ENCODE measurements around the gene P2RY12.

P2RY12 gene

GRCh38 chr3:151379083-151379734, 5.3 kb downstream of the P2RY12 start:
- Mint-ChIP-seq H3K9me3 (no peaks in the 10 kb centered on the region), H3K4me3 (no peak overlapping the region)

GRCh38 chr3:151377768-151378385, 6.7 kb downstream of the P2RY12 start:
- no peak overlapping the region for H3K27ac Mint-ChIP-seq

More at GRCh38 chr3:151379083-151379734, 5.3 kb downstream of the P2RY12 start:
- H3K36me3 Mint-ChIP-seq (ENCODE audit: low read depth), result no peaks in the 10 kb centered on the region
- no peak overlapping the region for H3K27ac Mint-ChIP-seq
- H3K4me1 Mint-ChIP-seq (ENCODE audit: low read depth), result peaks cover 9% of the 10 kb centered on the region
- H3K27me3 Mint-ChIP-seq, result no peaks in the 10 kb centered on the region

GRCh38 chr3:151372063-151372820, 12.3 kb downstream of the P2RY12 start:
- H3K4me1 Mint-ChIP-seq (ENCODE audit: low read depth), result no peaks in the 10 kb centered on the region
- no peak overlapping the region for H3K27ac Mint-ChIP-seq
- no peaks in the 10 kb centered on the region for H3K9me3 Mint-ChIP-seq

More at GRCh38 chr3:151377768-151378385, 6.7 kb downstream of the P2RY12 start:
- H3K9me3 Mint-ChIP-seq, result no peaks in the 10 kb centered on the region
- H3K36me3 Mint-ChIP-seq (ENCODE audit: low read depth), result no peaks in the 10 kb centered on the region
- H3K27me3 Mint-ChIP-seq, result no peaks in the 10 kb centered on the region
- no peak overlapping the region for H3K4me3 Mint-ChIP-seq
- peaks cover 3% of the 10 kb centered on the region for H3K4me1 Mint-ChIP-seq (ENCODE audit: low read depth)

GRCh38 chr3:151371526-151371925, 13.0 kb downstream of the P2RY12 start:
- Mint-ChIP-seq H3K4me3 (no peak overlapping the region), H3K4me1 (ENCODE audit: low read depth) (no peaks in the 10 kb centered on the region), H3K27me3 (no peaks in the 10 kb centered on the region), H3K36me3 (ENCODE audit: low read depth) (no peaks in the 10 kb centered on the region), H3K9me3 (no peaks in the 10 kb centered on the region), H3K27ac (no peak overlapping the region)

More at GRCh38 chr3:151372063-151372820, 12.3 kb downstream of the P2RY12 start:
- no peaks in the 10 kb centered on the region for H3K36me3 Mint-ChIP-seq (ENCODE audit: low read depth)
- no peak overlapping the region for H3K4me3 Mint-ChIP-seq
- H3K27me3 Mint-ChIP-seq, result no peaks in the 10 kb centered on the region

GRCh38 chr3:151367448-151367847, 17.1 kb downstream of the P2RY12 start:
- H3K9me3 Mint-ChIP-seq, result no peaks in the 10 kb centered on the region
- H3K36me3 Mint-ChIP-seq (ENCODE audit: low read depth), result no peaks in the 10 kb centered on the region
- no peak overlapping the region for H3K27ac Mint-ChIP-seq
- no peaks in the 10 kb centered on the region for H3K4me1 Mint-ChIP-seq (ENCODE audit: low read depth)
- no peaks in the 10 kb centered on the region for H3K27me3 Mint-ChIP-seq
- no peak overlapping the region for H3K4me3 Mint-ChIP-seq

- no peak overlapping the region for H3K4me3 Mint-ChIP-seq
- H3K4me1 Mint-ChIP-seq (ENCODE audit: low read depth), result no peaks in the 10 kb centered on the region
- no peaks in the 10 kb centered on the region for H3K36me3 Mint-ChIP-seq (ENCODE audit: low read depth)
- H3K27me3 Mint-ChIP-seq, result no peaks in the 10 kb centered on the region
- no peak overlapping the region for H3K27ac Mint-ChIP-seq
- no peaks in the 10 kb centered on the region for H3K9me3 Mint-ChIP-seq
Measured at GRCh38 chr3:151366993-151367392, 17.6 kb downstream of the P2RY12 start.

- H3K4me1 Mint-ChIP-seq (ENCODE audit: low read depth), result no peaks in the 10 kb centered on the region
- H3K9me3 Mint-ChIP-seq, result no peaks in the 10 kb centered on the region
- no peaks in the 10 kb centered on the region for H3K27me3 Mint-ChIP-seq
- no peak overlapping the region for H3K27ac Mint-ChIP-seq
- no peak overlapping the region for H3K4me3 Mint-ChIP-seq
- no peaks in the 10 kb centered on the region for H3K36me3 Mint-ChIP-seq (ENCODE audit: low read depth)
Measured at GRCh38 chr3:151362751-151363174, 21.8 kb downstream of the P2RY12 start.

- no peaks in the 10 kb centered on the region for H3K36me3 Mint-ChIP-seq (ENCODE audit: low read depth)
- H3K27ac Mint-ChIP-seq, result no peak overlapping the region
- peaks cover 5% of the 10 kb centered on the region for H3K27me3 Mint-ChIP-seq
- no peak overlapping the region for H3K4me3 Mint-ChIP-seq
- no peaks in the 10 kb centered on the region for H3K9me3 Mint-ChIP-seq
- H3K4me1 Mint-ChIP-seq (ENCODE audit: low read depth), result peaks cover 3% of the 10 kb centered on the region
Measured at GRCh38 chr3:151357463-151357850, 27.1 kb downstream of the P2RY12 start.

- peaks cover 5% of the 10 kb centered on the region for H3K27me3 Mint-ChIP-seq
- H3K4me3 Mint-ChIP-seq, result no peak overlapping the region
- H3K9me3 Mint-ChIP-seq, result no peaks in the 10 kb centered on the region
- H3K36me3 Mint-ChIP-seq (ENCODE audit: low read depth), result no peaks in the 10 kb centered on the region
- peaks cover 8% of the 10 kb centered on the region for H3K4me1 Mint-ChIP-seq (ENCODE audit: low read depth)
- H3K27ac Mint-ChIP-seq, result no peak overlapping the region
Measured at GRCh38 chr3:151356794-151357462, 27.6 kb downstream of the P2RY12 start.

- H3K9me3 Mint-ChIP-seq, result no peaks in the 10 kb centered on the region
- peaks cover 17% of the 10 kb centered on the region for H3K27me3 Mint-ChIP-seq
- H3K27ac Mint-ChIP-seq, result no peak overlapping the region
- H3K36me3 Mint-ChIP-seq (ENCODE audit: low read depth), result no peaks in the 10 kb centered on the region
- no peak overlapping the region for H3K4me3 Mint-ChIP-seq
- H3K4me1 Mint-ChIP-seq (ENCODE audit: low read depth), result peaks cover 26% of the 10 kb centered on the region
Measured at GRCh38 chr3:151351648-151352047, 32.9 kb downstream of the P2RY12 start.

- Mint-ChIP-seq H3K27me3 (peaks cover 17% of the 10 kb centered on the region), H3K9me3 (no peaks in the 10 kb centered on the region), H3K4me3 (no peak overlapping the region), H3K27ac (no peak overlapping the region), H3K36me3 (ENCODE audit: low read depth) (no peaks in the 10 kb centered on the region), H3K4me1 (ENCODE audit: low read depth) (peaks cover 29% of the 10 kb centered on the region)
Measured at GRCh38 chr3:151351219-151351618, 33.3 kb downstream of the P2RY12 start.

- Mint-ChIP-seq H3K9me3 (no peaks in the 10 kb centered on the region), H3K36me3 (ENCODE audit: low read depth) (no peaks in the 10 kb centered on the region), H3K27ac (no peak overlapping the region), H3K27me3 (peaks cover 17% of the 10 kb centered on the region), H3K4me1 (ENCODE audit: low read depth) (peaks cover 33% of the 10 kb centered on the region), H3K4me3 (no peak overlapping the region)
Measured at GRCh38 chr3:151350656-151351055, 33.9 kb downstream of the P2RY12 start.

- Mint-ChIP-seq H3K4me3 (no peak overlapping the region), H3K9me3 (no peaks in the 10 kb centered on the region), H3K36me3 (ENCODE audit: low read depth) (no peaks in the 10 kb centered on the region), H3K27ac (no peak overlapping the region), H3K4me1 (ENCODE audit: low read depth) (peaks cover 31% of the 10 kb centered on the region), H3K27me3 (peaks cover 15% of the 10 kb centered on the region)
Measured at GRCh38 chr3:151347432-151347831, 37.1 kb downstream of the P2RY12 start.

- Mint-ChIP-seq H3K4me1 (ENCODE audit: low read depth) (peaks cover 20% of the 10 kb centered on the region), H3K9me3 (no peaks in the 10 kb centered on the region), H3K27me3 (peaks cover 14% of the 10 kb centered on the region), H3K4me3 (no peak overlapping the region), H3K36me3 (ENCODE audit: low read depth) (no peaks in the 10 kb centered on the region), H3K27ac (no peak overlapping the region)
Measured at GRCh38 chr3:151346292-151346691, 38.3 kb downstream of the P2RY12 start.

GRCh38 chr3:151345859-151346258, 38.7 kb downstream of the P2RY12 start:
- Mint-ChIP-seq H3K4me3 (no peak overlapping the region), H3K27ac (no peak overlapping the region), H3K9me3 (no peaks in the 10 kb centered on the region), H3K4me1 (ENCODE audit: low read depth) (peaks cover 17% of the 10 kb centered on the region), H3K27me3 (peaks cover 11% of the 10 kb centered on the region), H3K36me3 (ENCODE audit: low read depth) (no peaks in the 10 kb centered on the region)

All from stimulated activated naive CD8-positive, alpha-beta T cell treated with anti-CD3 and anti-CD28 coated beads, Interleukin-15, Interleukin-2, amounts not matched to agents 100 ng/mL and 50 ng/mL, for 24 hours (primary cell).